Measurements from ENCODE around the gene PDE6D.

Gene PDE6D

DNA sequence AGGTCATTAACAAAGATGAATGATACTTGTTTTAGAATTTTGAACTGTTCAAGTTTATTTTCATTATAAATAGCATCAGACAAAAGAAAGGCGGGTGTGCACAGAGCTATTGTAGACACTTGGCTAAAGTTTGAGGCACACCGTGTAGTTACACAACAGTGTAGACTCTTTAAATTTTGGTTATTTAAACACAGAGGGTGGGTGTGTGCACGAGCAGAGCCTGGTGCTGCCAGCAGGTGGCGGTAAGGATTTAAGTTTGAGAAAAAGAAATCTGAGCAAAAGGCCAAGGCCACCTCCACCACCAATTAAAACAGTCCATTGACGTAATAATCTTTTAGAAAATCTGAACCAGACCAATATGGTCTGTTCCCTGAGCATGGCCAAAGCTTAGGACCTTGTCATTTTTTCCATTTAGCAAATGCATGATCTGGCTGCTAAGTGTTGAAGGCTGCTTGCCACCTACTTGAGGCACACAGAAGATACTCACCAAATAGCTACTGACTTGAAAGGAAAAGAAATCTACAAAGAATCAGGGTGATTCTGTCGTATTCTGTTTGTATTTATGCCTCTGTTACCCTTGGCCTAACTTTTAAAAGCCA, 19.5 kb upstream of the PDE6D start:
- Histone ChIP-seq H3K36me3 (ENCODE audit: control insufficient read depth, insufficient read depth, low read length) (no peaks in the 10 kb centered on the region), H3K27me3 (ENCODE audit: control insufficient read depth, insufficient read depth, low read length) (no peaks in the 10 kb centered on the region), H3K9ac (no peak overlapping the region), H3K9me3 (ENCODE audit: control insufficient read depth, low read length) (no peaks in the 10 kb centered on the region), H3K4me2 (ENCODE audit: low read length) (no peak overlapping the region), H3K79me2 (peaks cover 49% of the 10 kb centered on the region), H3K4me1 (peaks cover 7% of the 10 kb centered on the region), H3K27ac (no peak overlapping the region), H2AFZ (no peak overlapping the region), H3K4me3 (ENCODE audit: low read depth, low read length) (no peak overlapping the region)
- TF ChIP-seq, protein P1, sequence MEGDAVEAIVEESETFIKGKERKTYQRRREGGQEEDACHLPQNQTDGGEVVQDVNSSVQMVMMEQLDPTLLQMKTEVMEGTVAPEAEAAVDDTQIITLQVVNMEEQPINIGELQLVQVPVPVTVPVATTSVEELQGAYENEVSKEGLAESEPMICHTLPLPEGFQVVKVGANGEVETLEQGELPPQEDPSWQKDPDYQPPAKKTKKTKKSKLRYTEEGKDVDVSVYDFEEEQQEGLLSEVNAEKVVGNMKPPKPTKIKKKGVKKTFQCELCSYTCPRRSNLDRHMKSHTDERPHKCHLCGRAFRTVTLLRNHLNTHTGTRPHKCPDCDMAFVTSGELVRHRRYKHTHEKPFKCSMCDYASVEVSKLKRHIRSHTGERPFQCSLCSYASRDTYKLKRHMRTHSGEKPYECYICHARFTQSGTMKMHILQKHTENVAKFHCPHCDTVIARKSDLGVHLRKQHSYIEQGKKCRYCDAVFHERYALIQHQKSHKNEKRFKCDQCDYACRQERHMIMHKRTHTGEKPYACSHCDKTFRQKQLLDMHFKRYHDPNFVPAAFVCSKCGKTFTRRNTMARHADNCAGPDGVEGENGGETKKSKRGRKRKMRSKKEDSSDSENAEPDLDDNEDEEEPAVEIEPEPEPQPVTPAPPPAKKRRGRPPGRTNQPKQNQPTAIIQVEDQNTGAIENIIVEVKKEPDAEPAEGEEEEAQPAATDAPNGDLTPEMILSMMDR (IDR thresholded peaks at IDR 0.05): peak; percentile 34

DNA sequence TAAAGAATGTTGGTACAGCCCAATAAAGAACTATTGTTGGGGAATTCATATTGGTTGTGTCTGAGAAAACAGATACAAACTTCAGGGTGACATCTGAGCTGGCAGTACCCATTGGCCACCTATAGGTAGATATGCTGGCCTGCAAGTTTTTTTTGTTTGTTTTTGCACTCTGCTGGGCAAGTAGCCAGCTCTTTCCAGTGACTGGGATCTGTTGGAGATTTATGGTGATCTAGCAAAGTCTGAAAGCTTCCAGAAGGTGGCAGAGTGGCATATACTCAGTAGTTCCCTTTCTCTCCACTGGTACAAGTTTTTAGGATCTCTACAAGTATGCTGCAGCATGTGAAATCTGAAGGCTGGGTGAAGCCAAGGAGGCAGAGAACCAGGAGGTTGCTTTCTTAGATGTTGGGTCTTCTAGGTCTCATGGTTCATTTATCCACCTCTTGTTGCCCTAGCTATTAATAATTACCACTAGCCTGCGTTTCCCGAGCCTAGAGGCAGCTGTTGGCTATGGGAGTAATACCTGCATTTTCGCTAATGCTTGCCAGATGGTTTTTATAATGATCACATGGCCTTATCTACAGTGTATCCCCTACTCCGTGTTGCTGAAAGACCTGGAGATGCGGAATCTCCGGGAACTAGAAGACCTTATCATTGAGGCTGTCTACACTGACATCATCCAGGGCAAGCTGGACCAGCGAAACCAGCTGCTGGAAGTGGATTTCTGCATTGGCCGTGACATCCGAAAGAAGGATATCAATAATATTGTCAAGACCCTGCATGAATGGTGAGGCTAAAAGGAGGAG, 14.6 kb upstream of the PDE6D start:
- H3K36me3 ChIP-seq (ENCODE audit: control insufficient read depth, insufficient read depth, low read length): no peaks in the 10 kb centered on the region
- H3K4me1 ChIP-seq: peaks cover 7% of the 10 kb centered on the region
- H3K27ac ChIP-seq: peak overlapping the region; percentile 61

DNA sequence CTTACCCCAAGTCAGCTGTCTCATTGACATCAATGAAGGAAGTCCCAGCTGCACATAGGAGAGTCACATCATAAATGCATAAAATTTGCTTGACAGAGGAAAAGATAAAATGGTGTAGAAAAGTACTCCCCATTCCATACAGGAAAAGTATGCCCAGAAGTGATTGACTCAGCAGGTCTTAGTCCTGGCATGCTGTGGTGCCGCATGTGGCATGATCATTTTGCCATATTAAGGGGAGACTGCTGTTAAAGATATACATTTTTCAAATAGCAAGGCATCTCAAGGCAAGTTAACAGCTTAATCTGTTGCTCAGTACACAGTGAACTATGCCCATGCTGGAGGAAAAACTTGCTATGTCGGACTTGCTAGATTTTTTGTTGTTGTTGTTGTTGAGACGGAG, 13.3 kb upstream of the PDE6D start:
- no peaks in the 10 kb centered on the region for H3K27me3 ChIP-seq (ENCODE audit: control insufficient read depth, insufficient read depth, low read length)
- TF ChIP-seq, protein P1 (IDR thresholded peaks at IDR 0.05): no peak
- no peak overlapping the region for H3K4me2 ChIP-seq (ENCODE audit: low read length)
- no peak overlapping the region for H3K27ac ChIP-seq
- no peaks in the 10 kb centered on the region for H3K9me3 ChIP-seq (ENCODE audit: control insufficient read depth, low read length)
- H3K79me2 ChIP-seq: peaks cover 41% of the 10 kb centered on the region
- no peak overlapping the region for H2AFZ ChIP-seq
- no peak overlapping the region for H3K4me3 ChIP-seq (ENCODE audit: low read depth, low read length)
- no peak overlapping the region for H3K9ac ChIP-seq
- H3K36me3 ChIP-seq (ENCODE audit: control insufficient read depth, insufficient read depth, low read length): no peaks in the 10 kb centered on the region
- peaks cover 7% of the 10 kb centered on the region for H3K4me1 ChIP-seq

More for the DNA sequence above, 14.6 kb upstream of the PDE6D start:
- H3K9me3 ChIP-seq (ENCODE audit: control insufficient read depth, low read length): no peaks in the 10 kb centered on the region
- H3K27me3 ChIP-seq (ENCODE audit: control insufficient read depth, insufficient read depth, low read length): no peaks in the 10 kb centered on the region
- H2AFZ ChIP-seq: no peak overlapping the region
- no peak overlapping the region for H3K9ac ChIP-seq
- peak overlapping the region; percentile 42 for H3K4me3 ChIP-seq (ENCODE audit: low read depth, low read length)
- TF ChIP-seq, protein P1 (IDR thresholded peaks at IDR 0.05): peak; percentile 81
- peak overlapping the region; percentile 61 for H3K4me2 ChIP-seq (ENCODE audit: low read length)
- peaks cover 40% of the 10 kb centered on the region for H3K79me2 ChIP-seq

DNA sequence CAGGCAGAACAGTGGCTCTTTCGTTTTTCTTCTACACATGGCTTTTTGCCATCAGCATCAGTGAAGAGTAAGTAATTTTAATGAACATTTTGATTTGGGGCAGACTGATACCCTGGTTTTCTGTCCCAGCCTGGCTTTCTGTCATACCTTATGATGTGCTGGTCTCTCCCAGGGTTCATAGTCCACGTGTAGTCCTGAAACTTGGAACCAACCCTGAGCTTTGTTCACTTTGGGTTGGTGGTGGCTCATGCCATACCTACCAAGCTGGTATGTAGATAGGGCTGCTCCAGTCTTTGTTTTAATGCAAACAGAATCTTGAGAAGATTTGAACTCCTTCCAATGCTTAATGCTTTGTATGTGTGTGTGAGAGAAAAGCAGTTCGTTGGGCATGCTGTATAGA, 10.0 kb upstream of the PDE6D start:
- no peaks in the 10 kb centered on the region for H3K27me3 ChIP-seq (ENCODE audit: control insufficient read depth, insufficient read depth, low read length)
- H3K4me3 ChIP-seq (ENCODE audit: low read depth, low read length): no peak overlapping the region
- H3K36me3 ChIP-seq (ENCODE audit: control insufficient read depth, insufficient read depth, low read length): no peaks in the 10 kb centered on the region

More for the DNA sequence above, 10.0 kb upstream of the PDE6D start:
- no peak overlapping the region for H3K9ac ChIP-seq
- H3K4me2 ChIP-seq (ENCODE audit: low read length): no peak overlapping the region
- H3K4me1 ChIP-seq: peaks cover 12% of the 10 kb centered on the region
- no peak overlapping the region for H2AFZ ChIP-seq
- peaks cover 55% of the 10 kb centered on the region for H3K79me2 ChIP-seq
- H3K27ac ChIP-seq: no peak overlapping the region
- no peaks in the 10 kb centered on the region for H3K9me3 ChIP-seq (ENCODE audit: control insufficient read depth, low read length)
- TF ChIP-seq, protein P1 (IDR thresholded peaks at IDR 0.05): no peak
